Measurements from ENCODE around the gene C2CD5.
"Not testable (repeated sequence)": the region's sequence is repeated elsewhere in the genome, so short reads cannot be mapped to it uniquely, and the experiment has no call there.

The C2CD5 gene

GRCh38 chr12:22544038-22544979, at the start of gene C2CD5:
C2CD5 (minus strand) TSS chr12:22544542; CDS start chr12:22544150, 392 bp downstream.
- peak; percentile 94 to 97 for DNase-seq (ENCODE audit: low read depth in 2 of 2)

- DNase-seq (ENCODE audit: low read depth in 2 of 2), result no peak
These were observed 49.5 kb upstream of the C2CD5 start for GRCh38 chr12:22593864-22594263.

- no peak for DNase-seq (ENCODE audit: low read depth in 2 of 2)
These were observed 44.5 kb upstream of the C2CD5 start for GRCh38 chr12:22588817-22589216.

GRCh38 chr12:22578328-22578727, 34.0 kb upstream of the C2CD5 start:
- DNase-seq (ENCODE audit: low read depth in 2 of 2), result no peak

- DNase-seq (ENCODE audit: low read depth in 2 of 2), result no peak
These were observed 33.3 kb upstream of the C2CD5 start for GRCh38 chr12:22577667-22578066.

GRCh38 chr12:22576473-22576872, 32.1 kb upstream of the C2CD5 start:
- no peak for DNase-seq (ENCODE audit: low read depth in 2 of 2)

- DNase-seq (ENCODE audit: low read depth in 2 of 2), result no peak
These were observed 31.7 kb upstream of the C2CD5 start for GRCh38 chr12:22576065-22576464.

GRCh38 chr12:22574921-22575320, 30.6 kb upstream of the C2CD5 start:
- DNase-seq (ENCODE audit: low read depth in 2 of 2), result no peak

- no peak for DNase-seq (ENCODE audit: low read depth in 2 of 2)
These were observed 28.8 kb upstream of the C2CD5 start for GRCh38 chr12:22573181-22573580.

GRCh38 chr12:22569253-22569652, 24.9 kb upstream of the C2CD5 start:
- no peak for DNase-seq (ENCODE audit: low read depth in 2 of 2)

GRCh38 chr12:22562036-22563028, 18.0 kb upstream of the C2CD5 start:
- DNase-seq (ENCODE audit: low read depth in 2 of 2), result no peak

- DNase-seq (ENCODE audit: low read depth in 2 of 2), result not testable (repeated sequence)
These were observed 10.4 kb upstream of the C2CD5 start for GRCh38 chr12:22554750-22555149.

- no peak for DNase-seq (ENCODE audit: low read depth in 2 of 2)
These were observed 7.3 kb upstream of the C2CD5 start for GRCh38 chr12:22551624-22552023.

- DNase-seq (ENCODE audit: low read depth in 2 of 2), result no peak
These were observed 913 bp upstream of the C2CD5 start for GRCh38 chr12:22545255-22545654.

GRCh38 chr12:22543246-22544037, 900 bp downstream of the C2CD5 start:
- no peak for DNase-seq (ENCODE audit: low read depth in 2 of 2)

GRCh38 chr12:22541496-22542155, 2.7 kb downstream of the C2CD5 start:
- DNase-seq (ENCODE audit: low read depth in 2 of 2), result no peak

GRCh38 chr12:22539055-22539454, 5.3 kb downstream of the C2CD5 start:
- DNase-seq (ENCODE audit: low read depth in 2 of 2), result no peak

GRCh38 chr12:22538311-22538710, 6.0 kb downstream of the C2CD5 start:
- DNase-seq (ENCODE audit: low read depth in 2 of 2), result no peak

- no peak for DNase-seq (ENCODE audit: low read depth in 2 of 2)
These were observed 7.3 kb downstream of the C2CD5 start for GRCh38 chr12:22536971-22537544.

- no peak for DNase-seq (ENCODE audit: low read depth in 2 of 2)
These were observed 7.9 kb downstream of the C2CD5 start for GRCh38 chr12:22536346-22536945.
